ENCODE measurements around the gene SPINK14.

SPINK14 gene

DNA sequence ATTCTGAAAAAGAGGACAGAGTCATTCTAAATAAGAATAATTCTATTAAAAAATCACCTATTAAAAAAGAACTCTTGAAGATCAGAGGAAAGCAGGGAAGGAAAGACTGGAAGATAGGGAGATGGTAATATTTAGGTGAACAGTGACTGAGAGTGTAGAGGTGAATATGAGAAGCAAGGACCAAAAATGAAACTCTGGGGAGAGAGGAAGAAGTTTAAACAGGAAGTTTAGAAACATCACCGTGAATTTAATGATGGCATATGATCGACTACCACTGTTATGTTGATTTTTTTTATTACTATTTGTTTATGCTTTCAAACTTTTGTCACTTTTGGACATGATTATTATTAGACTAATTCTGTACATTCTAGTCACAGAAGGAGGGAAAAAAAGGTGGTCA, 32.8 kb downstream of the SPINK14 start:
- DNase-seq (ENCODE audit: low spot score) = no peak

GRCh38 chr5:148202531-148203203, 34.3 kb downstream of the SPINK14 start, which contains the start of gene SPINK6:
Gene SPINK6, plus strand, starts transcription at chr5:148203042. Its CDS starts 55 bp downstream, at chr5:148203097.
- no peak for DNase-seq (ENCODE audit: low spot score)

DNA sequence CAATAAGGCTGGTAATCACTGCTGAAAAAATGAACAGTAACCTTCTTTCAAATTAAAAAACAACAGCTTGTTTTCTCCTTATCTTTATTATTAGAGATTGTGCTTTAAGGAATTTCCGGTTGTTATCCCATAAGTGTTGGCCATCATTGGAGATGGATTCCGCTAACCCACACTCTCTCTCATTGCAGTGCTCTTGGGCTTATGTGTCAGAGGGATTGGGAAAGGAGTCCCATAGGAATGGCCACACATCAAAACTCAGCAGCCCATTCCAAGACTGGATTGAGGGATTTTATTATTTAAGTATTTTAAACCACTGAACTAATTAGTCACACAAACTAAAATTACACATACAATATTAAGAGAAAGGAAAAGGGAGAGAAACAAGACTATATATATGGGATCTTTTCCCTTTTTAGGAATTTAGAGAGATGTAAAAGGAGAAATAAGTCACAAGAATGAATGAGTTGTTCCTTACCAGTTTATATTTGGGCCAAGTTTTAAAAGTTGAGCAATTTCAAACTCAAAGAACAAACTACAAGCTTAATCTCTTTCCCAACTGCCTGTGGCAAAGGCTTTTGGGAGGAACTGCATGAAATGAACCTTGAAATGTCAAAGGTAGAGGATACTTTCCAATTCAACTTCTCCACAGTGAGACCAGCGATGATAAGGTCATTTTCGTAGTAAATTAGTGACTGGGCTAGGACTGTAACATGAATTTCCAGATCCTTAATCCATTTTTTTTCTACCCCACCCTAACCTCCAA, 36.9 kb downstream of the SPINK14 start:
- no peak for DNase-seq (ENCODE audit: low spot score)

DNA sequence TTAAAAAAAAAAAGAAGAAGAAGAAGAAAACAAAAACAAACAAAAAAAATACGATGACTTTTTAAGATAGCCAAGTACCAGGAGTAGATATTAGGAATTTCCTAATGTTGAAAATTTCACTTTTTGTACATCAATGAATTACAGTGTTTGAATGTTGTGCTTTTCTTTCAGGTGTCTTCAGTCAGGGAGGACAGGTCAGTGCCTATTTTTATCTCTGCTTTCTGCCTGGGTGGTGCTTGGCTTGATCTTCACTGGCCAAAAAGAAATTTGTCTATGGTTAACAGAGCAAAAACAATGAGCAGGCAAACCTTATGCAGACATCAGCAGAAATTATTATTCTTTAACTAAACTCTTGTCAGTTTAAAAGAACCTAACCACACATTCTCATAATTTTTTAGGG, 37.5 kb downstream of the SPINK14 start:
- DNase-seq (ENCODE audit: low spot score) = no peak

GRCh38 chr5:148206620-148207019, 38.3 kb downstream of the SPINK14 start:
- DNase-seq (ENCODE audit: low spot score) = no peak

- no peak for DNase-seq (ENCODE audit: low spot score)
These were observed 39.9 kb downstream of the SPINK14 start for GRCh38 chr5:148208226-148208625.

DNA sequence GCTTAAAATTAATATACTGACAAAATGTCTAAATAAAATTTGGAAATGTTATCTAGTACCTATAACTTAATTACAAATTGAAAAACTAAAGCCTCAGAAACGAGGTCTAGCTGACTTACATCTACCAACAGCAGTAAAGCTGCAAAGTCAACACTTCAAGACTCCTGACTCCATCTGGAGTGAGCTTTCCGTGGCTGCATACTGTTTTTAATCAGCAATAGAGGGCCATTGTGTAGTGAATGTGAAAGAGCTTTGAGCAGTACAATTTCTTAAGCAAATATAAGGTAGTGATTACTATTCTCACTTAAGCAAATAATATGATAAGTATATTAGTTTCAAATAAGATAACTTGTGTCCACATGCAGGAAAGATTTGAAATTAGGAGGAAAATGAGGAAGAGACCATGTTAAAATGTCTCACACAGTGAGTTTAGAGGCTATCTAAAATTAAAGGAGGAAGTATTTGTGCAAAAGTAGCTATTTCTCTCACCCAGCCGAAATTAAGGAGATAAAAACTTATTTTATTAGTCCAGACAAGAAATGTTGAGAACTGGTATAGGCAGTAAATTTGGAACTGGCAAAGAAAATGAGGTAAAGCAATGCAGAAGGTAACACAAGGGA, 40.9 kb downstream of the SPINK14 start:
- DNase-seq (ENCODE audit: low spot score) = no peak

DNA sequence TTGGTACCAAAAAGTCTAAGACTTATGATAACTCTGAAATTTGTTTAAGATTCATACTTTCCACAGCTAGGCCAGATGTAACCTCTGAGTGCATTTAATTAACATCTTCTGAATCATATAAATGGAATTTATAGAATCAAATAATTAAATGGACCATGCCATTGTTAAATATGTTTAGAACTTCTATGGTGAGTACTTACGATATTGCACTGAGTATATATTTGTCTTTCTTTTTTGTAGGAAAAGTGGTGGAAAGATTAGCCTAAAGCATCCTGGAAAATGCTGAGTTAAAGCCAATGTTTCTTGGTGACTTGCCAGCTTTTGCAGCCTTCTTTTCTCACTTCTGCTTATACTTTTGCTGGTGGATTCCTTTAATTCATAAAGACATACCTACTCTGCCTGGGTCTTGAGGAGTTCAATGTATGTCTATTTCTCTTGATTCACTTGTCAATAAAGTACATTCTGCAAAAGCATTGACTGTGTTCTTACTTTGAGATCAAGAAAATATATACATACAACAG, 46.4 kb downstream of the SPINK14 start:
- no peak for DNase-seq (ENCODE audit: low spot score)

DNA sequence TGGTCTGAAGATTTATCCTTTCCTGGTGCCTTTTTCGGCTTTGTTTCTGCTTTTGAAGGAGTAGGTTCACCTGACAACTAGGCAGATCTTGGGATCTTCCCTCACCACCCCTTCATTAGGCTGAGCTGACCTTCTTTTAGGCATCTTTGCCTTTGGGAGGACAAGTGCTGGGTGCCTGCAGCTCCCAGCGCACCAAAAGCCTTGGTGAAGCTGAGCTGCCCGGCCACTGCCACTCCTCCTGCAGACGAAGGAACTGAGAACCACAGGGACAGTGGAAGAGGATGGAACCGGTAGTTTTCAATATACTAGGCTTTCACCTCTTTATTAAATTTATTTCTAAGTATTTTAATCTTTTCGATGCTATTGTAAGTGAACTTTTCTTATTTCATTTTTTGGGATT, 53.2 kb downstream of the SPINK14 start:
- no peak for DNase-seq (ENCODE audit: low spot score)

GRCh38 chr5:148224117-148224742, 55.9 kb downstream of the SPINK14 start:
- no peak for DNase-seq (ENCODE audit: low spot score)
